HFFc6 (cell line): Measurements from ENCODE around the gene THAP7. TPM values are rescaled to one million over a fixed set of nuclear protein-coding genes. Genes with fewer than 3 reads are reported as not detected.

ENCODE experiments used
- DNase-seq: peaks from one replicate; pipeline ENCODE4 v3.0.0-alpha.2; 2018
- H3K27ac Mint-ChIP-seq: 2 replicates; pipeline ENCODE4 v1.8.0; 2020; ENCODE audit warnings: mild to moderate bottlenecking, mixed read lengths
- H3K27me3 Mint-ChIP-seq: 2 replicates; pipeline ENCODE4 v1.8.0; 2021; ENCODE audit warnings: mild to moderate bottlenecking, moderate library complexity, mixed read lengths; ENCODE audit not compliant: insufficient read depth
- H3K36me3 Mint-ChIP-seq: 2 replicates; pipeline ENCODE4 v1.8.0; 2021; ENCODE audit warnings: low read depth, mixed read lengths
- H3K4me1 Mint-ChIP-seq: 2 replicates; pipeline ENCODE4 v1.8.0; 2020; ENCODE audit warnings: low read depth, mixed read lengths
- H3K4me3 Mint-ChIP-seq: 2 replicates; pipeline ENCODE4 v1.8.0; 2020; ENCODE audit warnings: mild to moderate bottlenecking, moderate library complexity, mixed read lengths
- H3K9me3 Mint-ChIP-seq: 2 replicates; pipeline ENCODE4 v1.8.0; 2020; ENCODE audit warnings: mild to moderate bottlenecking, mixed read lengths
- CTCF ChIP-seq: fragments of 200-600 bp; sonication (generic); IDR thresholded peaks from 2 replicates; pipeline ENCODE4 v1.5.0; 2021; ENCODE audit warnings: antibody characterized with exemption, mild to moderate bottlenecking
- total RNA-seq, 6 experiments: library from RNA; stranded (reverse); fragmentation: NEBNext Ultra II Directional; extraction: Animal tissue kit (Norgen Biotek cat#: 25700); gene quantifications; 2 replicates in 1 of 6; 3 replicates in 5 of 6; pipeline ENCODE4 v1.2.3, GENCODE V29; 2021

Gene THAP7
- total RNA-seq, 6 experiments from 2014 or later: 17.8 to 23.1 (median 21.1) TPM

- H3K4me3 Mint-ChIP-seq: no peak overlapping the region
- no peak overlapping the region for H3K27ac Mint-ChIP-seq
- H3K9me3 Mint-ChIP-seq: no peaks in the 10 kb centered on the region
- peaks cover 7% of the 10 kb centered on the region for H3K27me3 Mint-ChIP-seq
- peak; percentile 71 for TF ChIP-seq CTCF
- no peaks in the 10 kb centered on the region; the same call in 1 of the 2 replicates for H3K4me1 Mint-ChIP-seq
- DNase-seq: no peak
- H3K36me3 Mint-ChIP-seq: no peaks in the 10 kb centered on the region
Measured at GRCh38 chr22:21020802-21021429, 19.0 kb upstream of the THAP7 start.

- Mint-ChIP-seq H3K36me3 (no peaks in the 10 kb centered on the region), H3K27me3 (peaks cover 7% of the 10 kb centered on the region), H3K27ac (no peak overlapping the region), H3K9me3 (no peaks in the 10 kb centered on the region), H3K4me1 (peaks cover 26% of the 10 kb centered on the region), H3K4me3 (no peak overlapping the region)
- no peak for TF ChIP-seq CTCF
- DNase-seq: no peak
Measured at GRCh38 chr22:21018314-21018713, 16.4 kb upstream of the THAP7 start.

GRCh38 chr22:21016644-21017420, 14.9 kb upstream of the THAP7 start:
- no peak for TF ChIP-seq CTCF
- Mint-ChIP-seq H3K4me3 (no peak overlapping the region), H3K27me3 (peaks cover 7% of the 10 kb centered on the region), H3K4me1 (peaks cover 28% of the 10 kb centered on the region), H3K27ac (0 out of 2 replicates have a peak overlapping the region, but pooled peaks have one; percentile 7), H3K9me3 (no peaks in the 10 kb centered on the region), H3K36me3 (no peaks in the 10 kb centered on the region)
- DNase-seq: no peak

GRCh38 chr22:21015466-21016006, 13.6 kb upstream of the THAP7 start:
- Mint-ChIP-seq H3K4me1 (peaks cover 28% of the 10 kb centered on the region), H3K36me3 (no peaks in the 10 kb centered on the region), H3K27me3 (peaks cover 7% of the 10 kb centered on the region), H3K9me3 (no peaks in the 10 kb centered on the region), H3K27ac (peak overlapping the region; percentile 95), H3K4me3 (peak overlapping the region; percentile 92)
- TF ChIP-seq CTCF: no peak
- DNase-seq: no peak

GRCh38 chr22:21014726-21015465, 13.0 kb upstream of the THAP7 start, which contains the start of gene P2RX6:
TSS of gene P2RX6 (plus strand) at chr22:21015165. CDS start at chr22:21015175, 10 bp downstream.
- Mint-ChIP-seq H3K27ac (peak within 1 kb of the TSS; percentile 95), H3K4me1 (peaks cover 28% of the 10 kb centered on the region), H3K4me3 (peak within 1 kb of the TSS; percentile 92), H3K27me3 (peaks cover 7% of the 10 kb centered on the region), H3K36me3 (no peaks in the 10 kb centered on the region), H3K9me3 (no peaks in the 10 kb centered on the region)
- DNase-seq: peak; percentile 47
- no peak for TF ChIP-seq CTCF
